Measurements from ENCODE around the gene PPIL3. TPM values are rescaled to one million over a fixed set of nuclear protein-coding genes. Genes with fewer than 3 reads are reported as not detected.

PPIL3 gene
- total RNA-seq, 1 experiment from 2014 or later: 78.8 TPM

DNA sequence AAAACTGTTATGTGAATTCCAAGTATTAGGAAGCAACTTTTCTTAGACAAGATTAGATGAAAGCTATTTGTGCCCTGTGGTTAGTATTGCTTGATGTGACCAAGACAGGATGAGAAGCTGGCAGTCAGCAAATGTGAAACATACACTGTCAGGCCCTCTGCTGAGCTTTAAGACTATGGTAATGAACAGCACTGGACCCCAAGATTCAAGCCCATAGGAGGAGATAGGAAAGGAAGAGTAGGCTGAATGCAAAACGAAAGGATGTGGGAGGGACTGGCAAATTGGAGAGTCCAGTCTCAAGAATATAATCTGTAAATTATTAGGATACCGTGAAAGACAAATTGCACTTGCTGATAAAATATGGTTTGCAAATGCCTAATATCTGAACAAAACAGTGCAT is 60.8 kb downstream of the PPIL3 start:
- in situ Hi-C loops (cut with HindIII; ENCODE audit: low pct_unique_long_range_greater_than_20kb, low sequenced_read_pairs): no loop called here
- no peak for DNase-seq (ENCODE audit: low read depth)

DNA sequence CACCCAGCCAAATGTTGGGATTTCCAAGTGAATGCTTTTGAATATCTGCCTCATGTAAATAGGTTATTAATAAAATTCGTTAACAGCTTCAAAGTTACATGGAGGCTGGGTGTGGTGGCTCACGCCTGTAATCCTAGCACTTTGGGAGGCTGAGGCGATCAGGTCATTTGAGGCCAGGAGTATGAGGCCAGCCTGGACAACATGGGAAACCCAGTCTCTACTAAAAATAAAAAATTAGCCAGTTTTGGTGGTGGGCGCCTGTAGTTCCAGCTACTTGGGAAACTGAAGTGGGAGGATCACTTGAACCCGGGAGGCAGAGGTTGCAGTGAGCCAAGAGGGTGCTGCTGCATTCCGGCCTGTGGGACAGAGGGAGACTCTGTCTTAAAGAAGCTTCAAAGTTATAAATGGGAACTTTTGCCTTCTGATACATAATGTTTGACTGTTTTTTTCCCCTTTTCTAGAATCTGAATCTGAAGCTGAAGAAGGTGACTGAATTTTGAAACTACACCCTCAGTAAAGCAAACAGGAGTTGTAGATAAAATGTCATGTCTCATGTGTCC is 67.1 kb downstream of the PPIL3 start:
- DNase-seq (ENCODE audit: low read depth): no peak
- in situ Hi-C loops (cut with HindIII; ENCODE audit: low pct_unique_long_range_greater_than_20kb, low sequenced_read_pairs): no loop called here

Other genes with a start within 250 kb of the PPIL3 start
- gene BZW1, start 77.2 kb downstream of the PPIL3 start, total RNA-seq (2014; rRNA removed; shearing (Covaris generic); ENCODE audit: low replicate concordance): 459 and 596 TPM in 2 replicates
- gene CLK1, start 24.4 kb downstream of the PPIL3 start, total RNA-seq (2014; rRNA removed; shearing (Covaris generic); ENCODE audit: low replicate concordance): 30.8 and 70.2 TPM in 2 replicates
- 57.7 and 87.3 TPM in 2 replicates for gene NIF3L1, start 294 bp upstream of the PPIL3 start, total RNA-seq (2014; rRNA removed; shearing (Covaris generic); ENCODE audit: low replicate concordance)
- gene ORC2, start 74.6 kb upstream of the PPIL3 start, total RNA-seq (2014; rRNA removed; shearing (Covaris generic); ENCODE audit: low replicate concordance): 12.9 and 20.9 TPM in 2 replicates
- gene HYCC2, start 182.6 kb upstream of the PPIL3 start, total RNA-seq (2014; rRNA removed; shearing (Covaris generic); ENCODE audit: low replicate concordance): 0.70 and 2.8 TPM in 2 replicates
- 210 and 256 TPM in 2 replicates for gene NDUFB3, start 182.9 kb upstream of the PPIL3 start, total RNA-seq (2014; rRNA removed; shearing (Covaris generic); ENCODE audit: low replicate concordance)
- gene CFLAR, start 227.1 kb upstream of the PPIL3 start, total RNA-seq (2014; rRNA removed; shearing (Covaris generic); ENCODE audit: low replicate concordance): 99.7 and 108 TPM in 2 replicates

Data from Caki2 (cell line).